Stimulated activated CD4-positive, alpha-beta T cell treated with anti-CD3 and anti-CD28 coated beads, TNF-alpha, amount 100 ng/mL, for 4 hours (primary cell): ENCODE data around the gene HIBCH.
"Not testable (repeated sequence)": the region's sequence is repeated elsewhere in the genome, so short reads cannot be mapped to it uniquely, and the experiment has no call there.

Source experiments
- DNase-seq, 3 experiments: peaks; one replicate each; pipeline ENCODE4 v3.0.0-alpha.2; 2020; ENCODE audit warnings: low read depth in 3 of 3

Gene HIBCH

DNA sequence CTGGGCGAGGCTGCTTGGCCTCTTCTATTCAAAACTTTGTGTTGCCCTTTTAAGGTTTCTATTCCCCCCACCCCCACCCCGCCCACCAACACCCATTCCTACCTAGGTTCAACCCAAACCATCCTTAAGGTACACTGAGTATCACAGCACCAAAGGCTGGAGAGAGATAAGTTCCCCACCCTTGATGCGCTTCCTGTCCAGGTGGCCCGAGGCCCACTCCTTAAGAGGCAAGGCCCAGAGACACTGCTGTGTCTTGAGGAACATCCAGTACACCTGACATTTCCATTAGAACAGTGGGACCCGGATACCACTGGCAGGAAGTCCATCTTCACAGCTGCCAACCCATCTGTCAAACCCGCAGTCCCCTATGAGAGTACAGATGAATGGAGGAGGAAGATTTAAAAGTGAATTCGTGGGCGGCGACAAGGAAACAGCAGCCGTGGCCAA, 23.5 kb upstream of the HIBCH start:
- DNase-seq, result no peak

DNA sequence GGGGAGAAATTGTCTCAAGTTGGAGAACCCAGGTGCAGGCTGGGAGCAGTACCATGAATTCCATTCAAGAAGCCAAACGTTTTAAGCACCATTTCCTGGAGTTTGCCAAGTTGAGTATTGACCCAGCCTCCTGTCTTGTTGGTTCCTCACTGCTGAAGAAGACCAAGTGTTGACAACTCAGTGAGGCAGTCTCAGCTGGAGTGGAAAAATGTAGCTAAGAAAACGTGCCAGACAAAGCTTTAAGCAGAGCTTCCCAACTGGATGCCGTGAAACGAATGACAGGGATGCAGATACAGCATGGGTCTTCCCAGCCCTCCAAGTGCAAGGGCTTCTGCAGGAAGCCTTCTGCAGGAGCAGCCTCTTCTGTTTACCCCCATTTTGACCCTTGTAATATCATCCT, 23.0 kb upstream of the HIBCH start:
- DNase-seq, result no peak

DNA sequence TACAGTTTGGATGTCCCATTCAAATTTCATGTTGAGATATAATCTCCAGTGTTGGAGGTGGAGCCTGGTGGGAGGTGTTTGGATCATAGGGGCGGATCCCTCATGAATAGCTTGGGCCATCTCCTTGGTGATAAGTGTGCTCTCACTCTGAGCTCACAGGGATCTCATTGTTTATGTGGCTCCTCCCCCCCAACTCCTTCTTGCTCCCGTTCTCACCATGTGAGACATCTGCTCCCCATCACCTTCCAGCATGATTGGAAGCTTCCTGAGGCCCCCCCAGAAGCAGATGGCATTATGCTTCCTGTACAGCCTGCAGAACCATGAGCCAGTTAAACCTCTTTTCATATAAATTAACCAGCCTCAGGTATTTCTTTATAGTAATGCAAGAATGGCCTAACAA, 20.7 kb upstream of the HIBCH start:
- DNase-seq, result no peak

DNA sequence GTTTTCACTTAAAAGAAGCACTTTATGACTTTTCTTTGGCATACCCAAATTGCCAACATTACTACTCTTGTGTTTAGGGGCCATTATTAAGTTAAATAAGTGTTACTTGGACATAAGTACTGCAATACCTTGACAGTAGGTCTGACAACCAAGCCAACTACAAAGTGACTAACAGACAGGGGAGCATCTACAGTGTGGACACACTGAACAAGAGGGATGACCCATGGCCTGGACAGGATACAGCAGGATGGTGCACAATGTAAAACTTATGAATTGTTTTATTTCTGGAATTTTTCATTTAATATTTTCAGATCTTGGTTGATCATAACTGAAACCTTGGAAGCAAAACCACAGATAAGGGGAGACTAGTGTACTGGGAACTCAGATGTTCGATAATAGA, 19.8 kb upstream of the HIBCH start:
- DNase-seq, result no peak

DNA sequence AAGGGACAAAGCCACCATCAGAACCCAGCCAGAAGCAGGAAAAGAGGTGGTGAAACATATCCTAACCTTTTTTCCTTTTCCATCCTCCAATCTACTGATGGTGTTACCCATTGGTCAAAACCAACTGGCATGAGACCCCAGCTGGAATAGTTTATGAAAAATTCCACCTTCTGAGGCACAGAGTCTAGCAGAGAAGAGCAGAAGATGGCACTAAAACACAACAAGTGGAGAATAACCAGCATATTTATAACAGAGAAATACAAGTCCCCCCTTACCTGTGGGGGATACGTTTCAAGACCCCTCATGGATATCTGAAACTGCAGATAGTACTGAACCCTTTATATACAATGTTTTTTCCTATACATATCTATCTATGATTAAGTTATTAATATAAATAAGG, 18.8 kb upstream of the HIBCH start:
- no peak for DNase-seq

DNA sequence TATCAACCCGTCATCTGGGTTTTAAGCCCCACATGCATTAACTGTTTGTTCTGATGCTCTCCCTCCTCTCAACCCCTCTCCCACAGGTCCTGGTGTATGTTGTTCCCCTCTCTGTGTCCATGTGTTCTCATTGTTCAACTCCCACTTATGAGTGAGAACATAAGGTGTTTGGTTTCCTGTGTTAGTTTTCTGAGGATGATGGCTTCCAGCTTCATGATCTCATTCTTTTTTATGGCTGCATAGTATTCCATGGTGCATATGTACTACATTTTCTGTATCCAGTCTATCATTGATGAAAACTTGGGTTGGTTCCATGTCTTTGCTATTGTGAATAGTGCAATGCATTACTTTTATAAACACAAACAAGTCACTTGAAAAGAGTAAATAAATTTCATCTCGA, 16.8 kb upstream of the HIBCH start:
- DNase-seq, result no peak

DNA sequence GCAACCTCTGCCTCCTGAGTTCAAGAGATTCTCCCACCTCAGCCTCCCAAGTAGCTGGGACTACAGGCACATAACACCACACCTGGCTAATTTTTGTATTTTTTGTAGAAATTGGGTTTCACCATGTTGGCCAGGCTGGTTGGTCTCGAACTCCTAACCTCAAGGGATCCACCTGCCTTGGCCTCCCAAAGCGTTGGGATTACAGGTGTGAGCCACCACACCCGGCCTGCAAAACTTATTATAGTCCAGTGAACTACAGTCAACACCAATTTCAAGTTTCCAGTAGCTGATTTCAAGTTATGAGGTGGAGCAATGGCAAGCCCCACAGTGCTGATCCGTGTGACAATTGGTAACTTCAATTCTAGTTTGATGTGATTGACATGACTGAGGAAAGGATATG, 16.0 kb upstream of the HIBCH start:
- not testable (repeated sequence) for DNase-seq

DNA sequence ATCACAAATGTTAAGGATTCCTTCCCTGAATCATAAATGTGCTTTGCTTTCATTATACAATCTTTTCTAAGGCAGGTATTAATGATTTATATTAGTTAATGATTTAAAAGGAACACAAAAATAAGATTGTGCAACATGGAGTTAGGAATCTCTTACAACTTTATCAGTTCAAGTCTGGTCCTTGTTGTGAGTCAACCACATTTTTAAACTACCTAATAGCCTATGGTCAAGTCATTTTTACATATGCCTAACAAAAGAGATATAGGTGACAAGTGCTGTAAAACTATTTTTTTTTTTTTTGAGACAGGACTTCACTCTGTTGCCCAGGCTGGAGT, 15.6 kb upstream of the HIBCH start:
- DNase-seq, result no peak

DNA sequence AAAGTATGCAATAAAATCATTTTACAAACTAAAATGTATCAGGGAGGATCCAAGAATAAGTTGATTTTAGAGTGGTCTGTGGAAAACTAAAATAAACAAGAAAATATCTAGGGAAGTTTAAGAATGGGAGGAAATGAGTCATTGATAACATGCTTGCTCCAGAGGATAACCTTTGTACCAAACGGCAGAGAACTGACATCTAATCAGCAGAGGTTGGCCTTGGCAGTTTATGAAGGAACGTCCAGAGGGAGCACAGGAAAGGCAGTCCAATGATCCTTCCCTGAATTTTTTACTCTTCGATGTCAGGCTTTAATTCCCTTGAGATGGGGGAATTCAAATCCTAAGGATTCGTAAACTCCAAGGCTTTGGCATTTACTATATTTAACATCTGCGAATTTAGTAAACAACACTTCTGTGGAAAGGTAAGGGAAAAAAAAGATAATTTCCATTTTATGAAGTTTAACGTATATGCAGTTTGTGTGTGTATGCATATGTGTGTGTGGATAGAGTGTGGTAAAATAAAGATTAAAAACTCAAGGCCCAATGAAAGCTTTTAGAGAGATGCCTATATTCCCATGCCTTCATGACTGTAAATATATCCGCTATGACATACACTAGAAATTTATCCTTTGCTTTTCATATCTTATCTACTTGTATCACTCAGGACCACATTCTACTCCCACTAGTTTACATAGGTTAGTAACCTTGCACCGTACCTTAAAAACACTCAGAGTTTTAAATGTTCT, 15.0 kb upstream of the HIBCH start:
- no peak for DNase-seq

DNA sequence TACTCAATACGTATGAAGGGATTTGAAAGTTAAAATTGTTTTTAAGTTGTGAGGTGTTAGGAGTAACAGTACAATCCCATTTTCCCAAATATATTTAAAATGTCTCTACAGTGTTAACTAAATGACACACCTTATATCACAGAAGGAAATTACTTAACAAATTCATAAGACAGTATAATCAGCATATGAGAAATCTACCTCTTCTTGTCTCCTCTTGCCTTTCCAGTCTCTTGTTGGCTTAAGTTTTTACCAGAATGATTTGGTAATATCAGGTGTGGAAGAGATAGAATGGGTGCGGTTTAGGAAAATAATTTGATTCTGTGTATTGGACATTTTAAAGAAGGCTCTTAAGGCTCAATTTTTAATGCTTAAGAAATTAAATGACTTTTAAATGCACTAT, 14.3 kb upstream of the HIBCH start:
- DNase-seq, result no peak

DNA sequence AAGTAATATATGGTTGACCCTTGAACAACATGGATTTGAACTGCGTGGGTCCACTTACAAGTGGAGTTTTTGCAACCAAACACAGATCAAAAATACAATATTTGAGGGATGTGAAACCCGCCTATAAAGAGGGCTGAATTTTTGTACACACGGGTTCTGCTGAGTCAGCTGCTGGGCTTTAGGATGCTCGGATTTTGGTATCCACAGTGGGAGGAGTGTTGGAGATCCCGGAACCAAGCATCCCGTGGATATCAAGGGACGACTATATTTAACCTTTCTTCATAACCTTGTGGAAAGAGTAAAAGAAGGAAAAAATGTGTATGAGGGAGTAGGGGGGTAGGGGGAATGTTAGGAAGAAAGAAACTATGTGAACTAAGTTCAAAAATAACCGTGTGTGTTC, 13.8 kb upstream of the HIBCH start:
- DNase-seq, result no peak

DNA sequence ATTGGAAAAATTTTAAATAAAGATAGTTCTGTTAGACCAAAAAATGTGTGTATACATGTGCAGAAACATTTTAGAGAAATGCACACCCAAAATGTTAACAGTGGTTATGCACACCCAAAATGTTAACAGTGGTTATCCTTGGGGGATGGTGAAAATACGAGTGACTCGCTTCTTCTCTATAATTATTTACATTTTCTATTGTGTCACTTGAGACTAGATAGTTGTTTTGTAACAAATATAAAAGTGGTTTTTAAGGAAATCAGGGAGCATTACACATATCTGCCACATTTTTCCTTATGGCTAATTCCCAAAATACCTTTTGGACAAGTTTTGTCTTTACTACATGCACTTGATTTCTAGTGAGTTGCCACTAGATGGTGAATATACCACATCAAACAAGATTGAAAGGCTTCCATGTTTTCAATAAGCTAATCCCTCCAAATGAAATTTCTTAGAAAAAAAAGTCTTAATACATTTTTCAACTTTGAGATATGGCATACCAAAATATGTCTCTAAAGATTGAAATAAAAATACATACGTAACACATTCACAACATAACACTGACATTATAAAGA, 9.0 kb upstream of the HIBCH start:
- DNase-seq, result no peak

DNA sequence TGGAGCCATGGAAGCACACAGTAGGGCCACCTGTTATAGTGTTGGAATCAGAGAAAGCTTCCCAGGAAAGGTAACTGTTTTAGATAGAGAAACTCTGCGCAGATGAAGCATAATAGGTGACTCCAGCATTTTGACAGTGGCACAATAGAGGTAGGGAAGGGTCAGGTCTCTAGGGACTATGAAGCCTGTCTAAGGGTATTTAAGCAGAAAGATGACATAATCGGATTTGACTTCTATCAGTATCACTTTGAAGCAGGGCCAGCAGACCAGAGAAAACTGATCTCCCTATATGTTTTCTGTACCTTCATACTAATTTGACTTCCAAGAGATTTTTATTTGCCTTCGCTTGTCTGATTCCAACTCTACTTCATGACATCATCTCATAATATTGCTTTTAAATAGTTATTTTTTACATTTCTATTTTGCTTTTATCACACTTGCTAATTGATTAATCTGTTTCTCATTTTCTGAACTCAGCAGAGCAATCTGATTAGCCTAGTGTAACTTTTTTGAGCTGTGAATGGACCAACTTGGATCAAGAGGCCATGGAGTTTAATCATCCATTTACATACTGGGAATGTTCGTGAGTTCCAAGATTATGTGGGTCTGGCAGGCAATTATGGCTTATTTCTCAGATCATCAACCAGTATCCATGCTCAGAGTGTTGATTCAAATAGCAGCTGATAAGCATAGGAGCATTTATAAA, 8.4 kb upstream of the HIBCH start:
- no peak for DNase-seq

DNA sequence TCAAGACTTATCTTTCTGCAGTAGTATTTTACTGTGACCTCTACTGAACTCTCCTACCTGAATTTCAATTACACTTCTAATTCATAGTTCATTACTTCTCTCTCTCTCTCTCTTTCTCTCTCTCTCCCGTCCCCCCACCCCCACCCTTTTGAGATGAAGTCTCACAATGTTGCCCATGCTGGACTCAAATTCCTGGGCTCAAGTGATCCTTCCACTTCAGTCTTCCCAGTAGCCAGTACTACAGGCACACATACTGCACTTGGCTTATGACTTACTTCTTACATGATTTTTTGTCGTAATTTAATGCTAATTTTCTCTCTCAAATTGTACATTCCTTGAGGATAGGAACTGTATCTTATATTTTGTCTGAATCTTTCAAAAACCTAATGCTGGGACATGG, 6.0 kb upstream of the HIBCH start:
- no peak for DNase-seq

DNA sequence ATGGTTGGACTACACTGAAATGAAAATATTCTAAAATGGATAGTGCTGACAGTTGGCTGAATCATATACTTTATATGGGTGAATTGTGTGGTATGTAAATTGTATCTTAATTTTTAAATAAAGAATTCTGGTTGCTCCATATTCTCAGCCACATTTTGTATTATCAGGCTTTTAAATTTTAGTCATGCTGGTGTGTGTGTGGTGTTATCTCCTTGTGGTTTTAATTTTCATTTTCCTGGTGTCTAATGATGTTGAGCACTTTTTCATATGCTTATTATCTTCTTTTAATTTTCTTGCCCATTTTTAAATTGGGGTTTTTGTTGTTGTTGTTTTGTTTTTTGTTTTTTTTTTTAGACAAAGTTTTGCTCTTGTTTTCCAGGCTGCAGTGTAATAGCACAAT, 3.8 kb upstream of the HIBCH start:
- DNase-seq, result no peak

DNA sequence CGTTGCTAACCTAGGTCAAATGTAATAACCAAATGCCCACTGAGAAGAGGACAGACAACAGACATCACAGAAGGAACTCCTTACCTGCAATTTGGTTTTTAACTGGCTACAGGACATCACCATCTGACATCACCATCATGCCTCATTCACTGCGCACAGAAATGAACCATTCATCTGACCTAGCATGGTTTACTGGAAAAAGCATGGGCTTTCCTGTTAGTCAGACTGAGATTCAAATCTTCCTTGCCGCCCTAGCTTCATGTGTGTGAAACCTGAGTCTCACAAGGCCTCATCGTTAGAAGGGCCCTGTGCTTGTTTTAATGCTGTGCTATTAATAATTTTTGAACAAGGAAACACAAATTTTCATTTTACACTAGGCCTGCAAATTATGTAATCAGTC, 1.1 kb upstream of the HIBCH start:
- no peak for DNase-seq

DNA sequence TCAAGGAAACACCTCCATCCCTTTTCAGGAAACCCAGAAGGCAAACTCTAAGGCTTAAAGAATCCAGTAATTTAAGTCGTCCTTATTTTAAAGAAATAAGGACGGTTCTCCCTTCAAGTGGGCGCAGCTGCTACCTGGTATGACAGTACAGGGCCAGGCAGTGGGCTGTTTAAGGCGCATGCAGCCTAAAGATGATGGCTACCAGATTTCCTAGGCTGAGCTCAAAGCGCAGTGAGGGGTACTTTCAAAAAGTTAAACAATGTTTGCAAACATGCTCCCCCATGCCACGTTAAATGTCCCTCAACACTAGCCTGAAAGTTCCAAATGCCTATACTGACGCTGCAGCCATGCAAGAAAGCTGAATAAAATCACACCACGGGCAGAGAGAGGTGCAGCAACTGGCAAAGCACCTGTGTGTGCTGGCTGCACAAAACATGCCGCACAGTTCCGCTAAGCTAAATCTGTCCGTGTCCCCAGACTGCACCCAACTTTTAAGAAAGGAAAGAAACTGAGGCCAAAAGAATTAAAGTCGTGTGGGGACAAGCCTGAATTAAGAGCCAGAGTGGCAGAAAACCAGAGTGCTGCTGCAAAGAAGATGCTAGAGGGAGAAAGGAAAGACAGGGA, 583 bp downstream of the HIBCH start:
- no peak for DNase-seq

DNA sequence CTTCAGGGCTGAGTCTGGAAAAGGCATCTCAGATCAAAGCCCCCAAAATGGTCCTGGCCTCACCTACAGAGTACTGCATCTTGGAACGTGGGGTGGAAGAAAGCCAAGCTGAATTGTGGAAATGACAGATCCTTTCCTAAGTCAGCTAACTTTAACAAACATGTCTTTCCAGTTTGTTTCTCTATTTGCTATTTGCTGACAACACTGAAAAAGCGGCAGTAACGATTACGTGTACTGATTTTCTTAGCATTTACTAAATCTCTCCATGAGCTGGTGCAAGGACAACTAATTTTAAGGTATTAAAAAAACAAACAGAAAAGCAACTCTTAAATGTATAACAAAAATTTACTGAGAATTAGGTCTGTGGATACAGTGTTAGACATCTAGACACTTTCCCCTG, 1.1 kb downstream of the HIBCH start:
- DNase-seq, result no peak

DNA sequence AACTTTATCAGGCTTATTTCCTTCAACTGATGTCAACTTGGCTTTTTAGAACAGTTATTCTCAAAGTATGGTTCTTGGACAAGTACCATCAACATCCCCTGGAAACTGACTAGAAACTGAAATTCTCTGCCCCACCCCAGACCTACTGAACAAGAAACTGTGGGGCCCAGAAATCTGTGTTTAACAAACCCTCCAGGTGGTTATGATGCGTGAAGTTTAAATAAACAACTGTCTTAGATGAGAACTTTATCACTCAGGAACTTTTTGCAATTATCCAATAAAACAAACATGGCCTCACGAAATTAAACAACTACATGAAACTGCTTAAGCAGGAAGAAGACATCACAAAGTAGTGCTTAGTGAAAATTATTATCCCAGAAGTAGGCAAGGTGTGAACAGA, 4.4 kb downstream of the HIBCH start:
- DNase-seq, result no peak

DNA sequence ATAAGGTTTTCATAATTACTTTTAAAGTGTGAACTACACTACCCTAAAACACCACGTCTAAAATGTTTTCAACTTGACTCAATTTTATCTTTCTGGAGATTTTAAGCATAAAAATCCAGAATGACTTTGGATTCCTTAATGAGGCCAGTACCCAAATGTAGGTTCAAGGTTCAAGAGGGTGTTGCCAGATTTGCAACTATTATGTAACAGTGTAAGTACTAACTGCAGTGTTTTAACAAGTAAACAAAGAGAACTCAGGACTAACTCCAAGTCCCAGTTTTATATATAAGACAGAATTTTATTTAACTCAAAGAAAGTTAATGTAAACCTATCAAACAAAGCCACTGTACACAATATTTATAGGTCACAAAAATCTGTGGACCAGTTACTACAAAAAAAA, 5.7 kb downstream of the HIBCH start:
- DNase-seq, result no peak

DNA sequence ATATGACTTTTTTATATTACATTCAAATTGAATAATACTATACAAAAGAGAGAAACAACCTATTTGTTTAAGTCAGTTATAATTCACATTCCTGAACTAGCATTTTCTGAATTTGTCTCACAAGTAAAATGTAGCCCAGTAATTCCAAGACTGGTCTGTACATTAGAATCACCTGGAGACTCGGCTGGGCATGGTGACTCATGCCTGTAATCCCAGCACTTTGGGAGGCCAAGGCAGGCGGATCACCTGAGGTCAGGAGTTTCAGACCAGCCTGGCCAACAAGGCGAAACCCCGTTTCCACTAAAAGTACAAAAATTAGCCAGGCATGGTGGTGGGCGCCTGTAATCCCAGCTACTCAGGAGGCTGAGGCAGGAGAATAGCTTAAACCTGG, 7.0 kb downstream of the HIBCH start:
- DNase-seq, result not testable (repeated sequence)

DNA sequence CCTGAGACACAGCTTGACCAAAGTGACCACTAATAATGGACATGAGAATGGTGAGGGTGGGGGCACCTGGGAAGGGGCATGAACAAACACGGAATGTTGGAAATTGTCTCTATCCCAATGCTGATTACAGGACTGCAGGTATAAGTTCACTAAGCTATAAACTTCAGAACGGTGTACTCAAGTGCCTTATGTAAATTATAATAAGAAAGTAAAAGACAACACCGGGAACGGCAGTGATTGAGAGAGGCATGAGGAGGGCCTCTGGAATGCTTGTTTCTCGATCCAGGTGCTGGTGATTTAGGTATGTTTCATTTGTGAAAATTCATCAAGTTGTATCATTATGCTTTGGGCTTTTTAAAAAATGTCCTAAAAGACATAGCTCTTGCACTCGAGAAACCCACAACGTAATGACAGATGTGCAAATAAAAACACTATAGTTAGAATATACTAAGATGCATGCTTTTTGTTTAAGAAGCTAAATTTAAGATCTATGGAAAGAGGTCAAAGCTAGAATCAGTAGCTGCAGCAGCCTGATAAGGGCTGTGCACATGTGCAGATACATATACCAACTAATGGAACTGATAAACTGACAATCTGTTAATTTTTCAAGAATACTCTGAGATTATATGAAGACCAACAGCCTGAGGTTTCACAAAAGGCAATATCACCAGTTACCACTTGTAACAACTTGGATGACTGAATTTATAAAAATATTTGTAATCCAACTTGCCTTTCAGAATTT, 7.6 kb downstream of the HIBCH start:
- DNase-seq, result no peak
